ENCODE data around the gene AFG3L2. TPM values are rescaled to one million over a fixed set of nuclear protein-coding genes. Genes with fewer than 3 reads are reported as not detected.

The AFG3L2 gene
- total and polyA plus RNA-seq, 10 of the 15 experiments (the other 5 are each of a cell fraction or from before 2014, with no cell fraction given), result 21.0 to 72.7 (median 57.7) TPM

GRCh38 chr18:12376754-12377555, at the start of gene AFG3L2 (continued):
- TF ChIP-seq, protein P1, sequence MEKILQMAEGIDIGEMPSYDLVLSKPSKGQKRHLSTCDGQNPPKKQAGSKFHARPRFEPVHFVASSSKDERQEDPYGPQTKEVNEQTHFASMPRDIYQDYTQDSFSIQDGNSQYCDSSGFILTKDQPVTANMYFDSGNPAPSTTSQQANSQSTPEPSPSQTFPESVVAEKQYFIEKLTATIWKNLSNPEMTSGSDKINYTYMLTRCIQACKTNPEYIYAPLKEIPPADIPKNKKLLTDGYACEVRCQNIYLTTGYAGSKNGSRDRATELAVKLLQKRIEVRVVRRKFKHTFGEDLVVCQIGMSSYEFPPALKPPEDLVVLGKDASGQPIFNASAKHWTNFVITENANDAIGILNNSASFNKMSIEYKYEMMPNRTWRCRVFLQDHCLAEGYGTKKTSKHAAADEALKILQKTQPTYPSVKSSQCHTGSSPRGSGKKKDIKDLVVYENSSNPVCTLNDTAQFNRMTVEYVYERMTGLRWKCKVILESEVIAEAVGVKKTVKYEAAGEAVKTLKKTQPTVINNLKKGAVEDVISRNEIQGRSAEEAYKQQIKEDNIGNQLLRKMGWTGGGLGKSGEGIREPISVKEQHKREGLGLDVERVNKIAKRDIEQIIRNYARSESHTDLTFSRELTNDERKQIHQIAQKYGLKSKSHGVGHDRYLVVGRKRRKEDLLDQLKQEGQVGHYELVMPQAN (conservative IDR thresholded peaks at IDR 0.05), result peak; percentile 95
- TF ChIP-seq HDAC2 (IDR thresholded peaks at IDR 0.05) (no peak), PAX8 (IDR thresholded peaks at IDR 0.05) (no peak), IKZF1 (conservative IDR thresholded peaks at IDR 0.05) (peak; percentile 90), BCL11A (IDR thresholded peaks at IDR 0.05; ENCODE audit: low read depth, low read length) (no peak), POU2F2 (IDR thresholded peaks at IDR 0.05; ENCODE audit: borderline replicate concordance, low read depth, low read length) (peak; percentile 69; the same call in 2 of the 3 replicates), PRDM15 (CRISPR knock-in tag; IDR thresholded peaks at IDR 0.05) (no peak), KLF5 (IDR thresholded peaks at IDR 0.05; ENCODE audit: partially characterized antibody) (peak; percentile 82), SREBF2 (IDR thresholded peaks at IDR 0.05; ENCODE audit: low read length) (no peak), MEF2B (IDR thresholded peaks at IDR 0.05; ENCODE audit: partially characterized antibody, poor library complexity, severe bottlenecking) (no peak), EGR1 (IDR thresholded peaks at IDR 0.05; ENCODE audit: borderline replicate concordance in 1 of 2, low read depth in 2 of 2, low read length in 2 of 2) (peak; percentile 36 to 56; a peak in 2 of 3 replicates), CHD2 (IDR thresholded peaks at IDR 0.05; ENCODE audit: borderline replicate concordance, low read depth, low read length) (no peak; the same call in 1 of the 2 replicates), SIX5 (IDR thresholded peaks at IDR 0.05; ENCODE audit: low read depth, low read length, severe bottlenecking) (no peak), GATAD2B (conservative IDR thresholded peaks at IDR 0.05; ENCODE audit: low read depth) (peak; percentile 99), POLR2AphosphoS2 (IDR thresholded peaks at IDR 0.05; ENCODE audit: low read depth, low read length) (peak; percentile 63; the same call in 1 of the 2 replicates), CHD4 (IDR thresholded peaks at IDR 0.05) (no peak), ZBTB33 (IDR thresholded peaks at IDR 0.05) (no peak)
- TF ChIP-seq, protein P2, sequence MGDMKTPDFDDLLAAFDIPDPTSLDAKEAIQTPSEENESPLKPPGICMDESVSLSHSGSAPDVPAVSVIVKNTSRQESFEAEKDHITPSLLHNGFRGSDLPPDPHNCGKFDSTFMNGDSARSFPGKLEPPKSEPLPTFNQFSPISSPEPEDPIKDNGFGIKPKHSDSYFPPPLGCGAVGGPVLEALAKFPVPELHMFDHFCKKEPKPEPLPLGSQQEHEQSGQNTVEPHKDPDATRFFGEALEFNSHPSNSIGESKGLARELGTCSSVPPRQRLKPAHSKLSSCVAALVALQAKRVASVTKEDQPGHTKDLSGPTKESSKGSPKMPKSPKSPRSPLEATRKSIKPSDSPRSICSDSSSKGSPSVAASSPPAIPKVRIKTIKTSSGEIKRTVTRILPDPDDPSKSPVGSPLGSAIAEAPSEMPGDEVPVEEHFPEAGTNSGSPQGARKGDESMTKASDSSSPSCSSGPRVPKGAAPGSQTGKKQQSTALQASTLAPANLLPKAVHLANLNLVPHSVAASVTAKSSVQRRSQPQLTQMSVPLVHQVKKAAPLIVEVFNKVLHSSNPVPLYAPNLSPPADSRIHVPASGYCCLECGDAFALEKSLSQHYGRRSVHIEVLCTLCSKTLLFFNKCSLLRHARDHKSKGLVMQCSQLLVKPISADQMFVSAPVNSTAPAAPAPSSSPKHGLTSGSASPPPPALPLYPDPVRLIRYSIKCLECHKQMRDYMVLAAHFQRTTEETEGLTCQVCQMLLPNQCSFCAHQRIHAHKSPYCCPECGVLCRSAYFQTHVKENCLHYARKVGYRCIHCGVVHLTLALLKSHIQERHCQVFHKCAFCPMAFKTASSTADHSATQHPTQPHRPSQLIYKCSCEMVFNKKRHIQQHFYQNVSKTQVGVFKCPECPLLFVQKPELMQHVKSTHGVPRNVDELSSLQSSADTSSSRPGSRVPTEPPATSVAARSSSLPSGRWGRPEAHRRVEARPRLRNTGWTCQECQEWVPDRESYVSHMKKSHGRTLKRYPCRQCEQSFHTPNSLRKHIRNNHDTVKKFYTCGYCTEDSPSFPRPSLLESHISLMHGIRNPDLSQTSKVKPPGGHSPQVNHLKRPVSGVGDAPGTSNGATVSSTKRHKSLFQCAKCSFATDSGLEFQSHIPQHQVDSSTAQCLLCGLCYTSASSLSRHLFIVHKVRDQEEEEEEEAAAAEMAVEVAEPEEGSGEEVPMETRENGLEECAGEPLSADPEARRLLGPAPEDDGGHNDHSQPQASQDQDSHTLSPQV (IDR thresholded peaks at IDR 0.05), result no peak; the same call in 1 of the 2 replicates

Data from GM12878 (cell line).